CD8-positive, alpha-beta memory T cell (primary cell): ENCODE results near the gene RCOR3. TPM values are rescaled to one million over a fixed set of nuclear protein-coding genes. Genes with fewer than 3 reads are reported as not detected.
"Not testable (repeated sequence)": the region's sequence is repeated elsewhere in the genome, so short reads cannot be mapped to it uniquely, and the experiment has no call there.

ENCODE experiments used
- CTCF ChIA-PET: fragments of 350-600 bp; sonication (Branson Sonifier 250); formaldehyde crosslinking; loops from one replicate; lab custom pipeline; 2021; ENCODE audit warnings: antibody characterized with exemption; lab: Charles Lee
- POLR2A ChIA-PET: fragments of 350-600 bp; sonication (Branson Sonifier 250); formaldehyde crosslinking; loops from one replicate; lab custom pipeline; 2021; ENCODE audit warnings: antibody characterized with exemption; lab: Charles Lee
- DNase-seq, 5 donors: peaks; one replicate each; pipeline versions ENCODE4 v3.0.0 to v3.0.0-alpha.2; 2020 to 2022; ENCODE audit warnings: mixed read lengths in 1 of 5
- H3K27ac ChIP-seq: one replicate; pipeline ENCODE4 v1.7.0; 2013; ENCODE audit warnings: low read depth, mild to moderate bottlenecking, low read length, moderate library complexity
- H3K27me3 ChIP-seq: 2 replicates; pipeline ENCODE4 v1.7.0; 2013; ENCODE audit warnings: low read length, mild to moderate bottlenecking; ENCODE audit not compliant: insufficient read depth, poor library complexity, severe bottlenecking
- H3K36me3 ChIP-seq: 2 replicates; pipeline ENCODE4 v1.7.0; 2013; ENCODE audit warnings: mild to moderate bottlenecking, low read length, moderate library complexity; ENCODE audit not compliant: insufficient read depth
- H3K4me1 ChIP-seq: 2 replicates; pipeline ENCODE4 v1.7.0; 2013; ENCODE audit warnings: mild to moderate bottlenecking, low read length, moderate library complexity; ENCODE audit not compliant: insufficient read depth
- H3K4me3 ChIP-seq: 2 replicates; pipeline ENCODE4 v1.7.0; 2013; ENCODE audit warnings: mild to moderate bottlenecking, low read length
- H3K9me3 ChIP-seq: 2 replicates; pipeline ENCODE4 v1.7.0; 2013; ENCODE audit warnings: mild to moderate bottlenecking, low read length
- H3K27ac Mint-ChIP-seq, 8 donors: one replicate each; pipeline ENCODE4 v1.8.0; 2020 to 2021; ENCODE audit warnings: mixed read lengths in 8 of 8, mild to moderate bottlenecking in 6 of 8, inconsistent platforms in 3 of 8, moderate library complexity in 3 of 8
- H3K27me3 Mint-ChIP-seq, 2 donors: one replicate each; pipeline ENCODE4 v1.8.0; 2020 to 2021; ENCODE audit warnings: mixed read lengths in 2 of 2, mild to moderate bottlenecking in 1 of 2, moderate library complexity in 1 of 2
- H3K36me3 Mint-ChIP-seq, 3 donors: one replicate each; pipeline ENCODE4 v1.8.0; 2020 to 2021; ENCODE audit warnings: mixed read lengths in 3 of 3, inconsistent platforms in 1 of 3, mild to moderate bottlenecking in 1 of 3
- H3K4me1 Mint-ChIP-seq, 3 donors: one replicate each; pipeline ENCODE4 v1.8.0; 2020 to 2021; ENCODE audit warnings: mixed read lengths in 3 of 3, inconsistent platforms in 1 of 3, mild to moderate bottlenecking in 1 of 3
- H3K4me3 Mint-ChIP-seq, 7 donors: one replicate each; pipeline ENCODE4 v1.8.0; 2020 to 2021; ENCODE audit warnings: mixed read lengths in 7 of 7, mild to moderate bottlenecking in 6 of 7, moderate library complexity in 4 of 7, inconsistent platforms in 2 of 7
- H3K9me3 Mint-ChIP-seq, 5 donors: one replicate each; pipeline ENCODE4 v1.8.0; 2020 to 2022; ENCODE audit warnings: mixed read lengths in 5 of 5, mild to moderate bottlenecking in 3 of 5, moderate library complexity in 2 of 5, inconsistent platforms in 1 of 5
- polyA plus RNA-seq: library from polyadenylated mRNA; unstranded; fragments of 300-500 nt; fragmentation: Illumina TruSeq; gene quantifications from one replicate; pipeline ENCODE4 v1.2.3, GENCODE V29; 2021
- total RNA-seq, 2 experiments: library from RNA; stranded (reverse); gene quantifications; one replicate each; pipeline ENCODE4 v1.2.3, GENCODE V29; 2021

RCOR3 gene
- total and polyA plus RNA-seq, 3 experiments from 2014 or later = 25.6 to 36.4 (median 33.9) TPM

GRCh38 chr1:211320980-211321379, 61.8 kb downstream of the RCOR3 start:
- ChIA-PET CTCF (interaction anchor here (1.3 kb wide), 1 partner anchor 150 kb away, joined by 4 read pairs; no protein-coding TSS in a partner anchor), POLR2A (no interaction called here)
- no peaks in the 10 kb centered on the region for H3K9me3 Mint-ChIP-seq
- H3K36me3 Mint-ChIP-seq = peaks cover 0 to 2% (median 2%) of the 10 kb centered on the region in 3 donors
- Histone ChIP-seq H3K36me3 (no peaks in the 10 kb centered on the region), H3K27me3 (no peaks in the 10 kb centered on the region), H3K4me3 (no peak overlapping the region), H3K9me3 (no peaks in the 10 kb centered on the region), H3K27ac (no peak overlapping the region), H3K4me1 (peaks cover under 1% of the 10 kb centered on the region)
- no peak for DNase-seq
- peaks cover 17 to 32% (median 20%) of the 10 kb centered on the region in 3 donors for H3K4me1 Mint-ChIP-seq
- no peaks in the 10 kb centered on the region for H3K27me3 Mint-ChIP-seq
- H3K27ac Mint-ChIP-seq = no peak overlapping the region
- H3K4me3 Mint-ChIP-seq = no peak overlapping the region

- H3K27me3 ChIP-seq, H3K4me1 ChIP-seq, H3K4me3 Mint-ChIP-seq, H3K36me3 Mint-ChIP-seq, H3K9me3 Mint-ChIP-seq, H3K4me3 ChIP-seq, DNase-seq, H3K36me3 ChIP-seq, H3K27ac ChIP-seq, H3K27me3 Mint-ChIP-seq, POLR2A ChIA-PET, H3K9me3 ChIP-seq: not testable (repeated sequence)
- Mint-ChIP-seq H3K4me1 (peaks cover 22 to 37% (median 25%) of the 10 kb centered on the region in 3 donors), H3K27ac (peak overlapping the region in 1 of 8 donors; percentile 24)
- CTCF ChIA-PET = interaction anchor here (1.3 kb wide), 1 partner anchor 149 kb away, joined by 4 read pairs; no protein-coding TSS in a partner anchor
Measured at GRCh38 chr1:211321646-211322045, 62.5 kb downstream of the RCOR3 start.

GRCh38 chr1:211323156-211324063, 64.2 kb downstream of the RCOR3 start:
- Histone ChIP-seq H3K4me1 (peaks cover 14% of the 10 kb centered on the region), H3K27me3 (no peaks in the 10 kb centered on the region), H3K27ac (no peak overlapping the region), H3K9me3 (no peaks in the 10 kb centered on the region), H3K36me3 (no peaks in the 10 kb centered on the region), H3K4me3 (no peak overlapping the region)
- Mint-ChIP-seq H3K27me3 (no peaks in the 10 kb centered on the region), H3K4me1 (peaks cover 30 to 51% (median 37%) of the 10 kb centered on the region in 3 donors), H3K36me3 (peaks cover 0 to 16% (median 0%) of the 10 kb centered on the region in 3 donors), H3K27ac (peak overlapping the region in 2 of 8 donors; percentile 4 to 25), H3K4me3 (peak overlapping the region in 1 of 7 donors; percentile 70), H3K9me3 (no peaks in the 10 kb centered on the region)
- POLR2A ChIA-PET = interaction anchor here (0.5 kb wide), 1 partner anchor 155 kb away, joined by 3 read pairs; no protein-coding TSS in a partner anchor
- CTCF ChIA-PET = interaction anchor here (0.6 to 2.8 kb wide), 33 partner anchors 8 to 990 kb away, joined by 3 to 29 read pairs (median 7); no protein-coding TSS in a partner anchor
- DNase-seq = peak; percentile 44 to 77 (median 56)

GRCh38 chr1:211324992-211325775, 66.0 kb downstream of the RCOR3 start:
- peaks cover 0 to 23% (median 0%) of the 10 kb centered on the region in 3 donors for H3K36me3 Mint-ChIP-seq
- ChIA-PET CTCF (interaction anchor here (0.9 to 5.8 kb wide), 5 partner anchors 14 to 196 kb away, joined by 3 to 37 read pairs (median 4); no protein-coding TSS in a partner anchor), POLR2A (interaction anchor here (0.6 kb wide), 1 partner anchor 11 kb away, joined by 3 read pairs; no protein-coding TSS in a partner anchor)
- H3K4me1 Mint-ChIP-seq = peaks cover 47 to 66% (median 55%) of the 10 kb centered on the region in 3 donors
- peak overlapping the region; percentile 57 to 96 (median 95) for H3K4me3 Mint-ChIP-seq
- Histone ChIP-seq H3K27me3 (no peaks in the 10 kb centered on the region), H3K4me1 (peaks cover 32% of the 10 kb centered on the region), H3K9me3 (no peaks in the 10 kb centered on the region), H3K27ac (no peak overlapping the region), H3K4me3 (no peak overlapping the region), H3K36me3 (no peaks in the 10 kb centered on the region)
- H3K9me3 Mint-ChIP-seq = no peaks in the 10 kb centered on the region
- DNase-seq = no peak
- peak overlapping the region; percentile 81 to 99 (median 96) for H3K27ac Mint-ChIP-seq
- H3K27me3 Mint-ChIP-seq = peaks cover 0 to under 1% of the 10 kb centered on the region in 2 donors

GRCh38 chr1:211326140-211326527, 67.0 kb downstream of the RCOR3 start:
- peaks cover 0 to 2% of the 10 kb centered on the region in 2 donors for H3K27me3 Mint-ChIP-seq
- H3K27ac Mint-ChIP-seq = peak overlapping the region; percentile 89 to 99 (median 96)
- peak overlapping the region; percentile 92 to 96 (median 95) for H3K4me3 Mint-ChIP-seq
- ChIA-PET CTCF (interaction anchor here (1.2 to 5.8 kb wide), 5 partner anchors 9 to 152 kb away, joined by 3 to 37 read pairs (median 5); no protein-coding TSS in a partner anchor), POLR2A (interaction anchor here (0.5 to 1.8 kb wide), 3 partner anchors 18 to 614 kb away, joined by 4 read pairs; no protein-coding TSS in a partner anchor)
- DNase-seq = peak in 1 of 5 donors; percentile 10
- peaks cover 42% of the 10 kb centered on the region for H3K4me1 ChIP-seq
- peak overlapping the region; percentile 66 for H3K27ac ChIP-seq
- H3K4me1 Mint-ChIP-seq = peaks cover 53 to 69% (median 61%) of the 10 kb centered on the region in 3 donors
- H3K9me3 Mint-ChIP-seq = no peaks in the 10 kb centered on the region
- H3K4me3 ChIP-seq = peak overlapping the region; percentile 66
- peaks cover 0 to 31% (median 2%) of the 10 kb centered on the region in 3 donors for H3K36me3 Mint-ChIP-seq
- H3K36me3 ChIP-seq = no peaks in the 10 kb centered on the region
- no peaks in the 10 kb centered on the region for H3K27me3 ChIP-seq
- no peaks in the 10 kb centered on the region for H3K9me3 ChIP-seq

- peaks cover 56 to 71% (median 66%) of the 10 kb centered on the region in 3 donors for H3K4me1 Mint-ChIP-seq
- peaks cover 0 to 2% of the 10 kb centered on the region in 2 donors for H3K27me3 Mint-ChIP-seq
- Histone ChIP-seq H3K27me3 (no peaks in the 10 kb centered on the region), H3K27ac (peak within 1 kb of the TSS; percentile 82), H3K36me3 (no peaks in the 10 kb centered on the region), H3K4me1 (peaks cover 46% of the 10 kb centered on the region), H3K9me3 (no peaks in the 10 kb centered on the region), H3K4me3 (peak within 1 kb of the TSS; percentile 79)
- CTCF ChIA-PET = interaction anchor here (0.9 to 5.8 kb wide), 10 partner anchors 8 to 328 kb away, joined by 3 to 37 read pairs (median 6); no protein-coding TSS in a partner anchor
- H3K27ac Mint-ChIP-seq = peak within 1 kb of the TSS; percentile 89 to 99 (median 97)
- POLR2A ChIA-PET = interaction anchor here (0.6 to 1.8 kb wide), 6 partner anchors 18 to 1573 kb away, joined by 3 to 6 read pairs (median 4); no protein-coding TSS in a partner anchor
- peaks cover 0 to 32% (median 2%) of the 10 kb centered on the region in 3 donors for H3K36me3 Mint-ChIP-seq
- no peaks in the 10 kb centered on the region for H3K9me3 Mint-ChIP-seq
- DNase-seq = peak; percentile 44 to 63 (median 51)
- H3K4me3 Mint-ChIP-seq = peak within 1 kb of the TSS; percentile 92 to 99 (median 98)
Measured at GRCh38 chr1:211326528-211327345, 67.6 kb downstream of the RCOR3 start, which contains the start of gene TRAF5. Gene TRAF5 (plus strand): TSS chr1:211326833. CDS start chr1:211353240, 26,407 bp downstream.
